Large intestine (tissue), 12 donors: Measurements from ENCODE around the gene BCL6. TPM values are rescaled to one million over a fixed set of nuclear protein-coding genes. Genes with fewer than 3 reads are reported as not detected.

Experiments
- DNase-seq, 2 donors: peaks; one replicate each; pipeline versions ENCODE4 v3.0.0 to v3.0.0-alpha.2; 2013
- H3K27ac ChIP-seq: one replicate; pipeline ENCODE4 v1.5.1; 2013; ENCODE audit warnings: low read length
- H3K27me3 ChIP-seq: 2 replicates; pipeline ENCODE4 v1.6.1; 2013; ENCODE audit warnings: low read length; ENCODE audit not compliant: control insufficient read depth, insufficient read depth
- H3K36me3 ChIP-seq: 2 replicates; pipeline ENCODE4 v1.6.1; 2013; ENCODE audit warnings: low read length; ENCODE audit not compliant: control insufficient read depth, insufficient read depth
- H3K4me1 ChIP-seq: one replicate; pipeline ENCODE4 v1.6.1; 2013; ENCODE audit warnings: low read length; ENCODE audit not compliant: control insufficient read depth, insufficient read depth
- H3K4me3 ChIP-seq: one replicate; pipeline ENCODE4 v1.5.1; 2013; ENCODE audit warnings: low read length
- H3K9me3 ChIP-seq: one replicate; pipeline ENCODE4 v1.6.1; 2013; ENCODE audit warnings: mild to moderate bottlenecking, low read depth, low read length, moderate library complexity; ENCODE audit not compliant: control insufficient read depth
- WGBS: methylation state at CpG from one replicate; pipeline ENCODE4 v1.1.5; 2013; ENCODE audit warnings: low lambda C conversion rate; ENCODE audit not compliant: insufficient coverage; 5-methylcytosine and 5-hydroxymethylcytosine counted together
- long read RNA-seq, 11 donors: transcript quantifications; one replicate each; lab custom pipeline, GENCODE V29; 2026
- polyA plus RNA-seq: library from polyadenylated mRNA; unstranded; fragments of 120-200 nt; gene quantifications from one replicate; pipeline ENCODE4 v1.2.1, GENCODE V29; 2013

BCL6 gene
- polyA plus RNA-seq: 7.4 TPM
- long read RNA-seq, donor 1: 0 reads
- long read RNA-seq, donor 2: 0 reads
- long read RNA-seq, donor 3: 0 reads
- long read RNA-seq, donor 4: 0 reads
- long read RNA-seq, donor 5: 0 reads
- long read RNA-seq, donor 6: 0 reads
- long read RNA-seq, donor 7: 0 reads
- long read RNA-seq, donor 8, partial matches to known transcripts: 0 of 1 reads
- long read RNA-seq, donor 8, other reads (novel, unspliced or antisense): 0 of 1 reads
- long read RNA-seq, donor 9: 0 reads
- long read RNA-seq, donor 10, partial matches to known transcripts: 0 of 1 reads
- long read RNA-seq, donor 10, other reads (novel, unspliced or antisense): 0 of 1 reads
- long read RNA-seq, donor 11, partial matches to known transcripts: 0 of 2 reads
- long read RNA-seq, donor 11, other reads (novel, unspliced or antisense): 0 of 2 reads

DNA sequence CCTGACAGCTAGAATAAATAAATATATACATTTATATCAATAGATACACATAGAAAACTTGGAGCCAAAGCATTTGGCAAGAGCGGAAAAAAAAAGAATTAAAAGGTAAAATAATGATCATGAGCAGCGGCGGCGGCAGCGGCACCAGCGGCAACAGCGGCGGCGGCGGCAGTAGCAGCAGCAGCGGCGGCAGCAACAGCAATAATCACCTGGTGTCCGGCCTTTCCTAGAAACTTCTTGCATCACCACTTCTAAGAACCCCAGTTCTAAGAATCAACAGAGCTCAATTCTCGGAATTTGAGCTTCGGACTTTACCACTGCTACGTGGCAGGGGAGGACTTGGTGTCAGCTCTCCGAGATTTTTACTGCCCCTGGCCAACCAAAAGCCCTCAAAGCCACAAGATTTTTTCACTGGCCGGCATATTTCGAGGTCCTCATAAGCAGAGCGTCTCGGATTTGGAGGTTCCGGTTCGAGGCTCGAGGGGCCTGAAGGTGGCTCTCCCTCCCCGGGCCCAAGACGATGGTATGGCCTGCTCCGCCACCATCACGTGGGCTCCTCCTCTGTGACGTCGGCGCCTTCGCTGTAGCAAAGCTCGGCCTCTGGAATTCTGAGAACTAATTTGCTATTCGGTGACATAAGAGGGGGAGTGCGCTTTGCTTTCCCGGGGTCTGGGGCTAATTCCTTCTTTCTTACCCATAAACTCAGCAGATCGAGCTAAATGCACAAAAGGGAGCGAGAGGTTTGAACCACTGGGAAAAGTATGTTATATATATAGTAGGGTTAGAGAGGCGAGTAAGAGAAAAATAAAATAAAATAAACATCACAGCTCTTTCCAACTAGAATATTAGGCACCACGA lies at the start of gene BCL6:
Gene BCL6, minus strand, starts transcription at position 268 of the 858 bp plus-strand sequence. CDS start 11,775 bp downstream, outside the sequence.
- WGBS: 0% methylated on average over 1 of the region's 40 CpGs
- DNase-seq: peak; percentile 96 to 98
- H3K4me3 ChIP-seq: peak within 1 kb of the TSS; percentile 66
- H3K9me3 ChIP-seq: no peaks in the 10 kb centered on the region
- H3K36me3 ChIP-seq: no peaks in the 10 kb centered on the region
- H3K27ac ChIP-seq: peak within 1 kb of the TSS; percentile 99
- no peaks in the 10 kb centered on the region for H3K27me3 ChIP-seq
- peaks cover 32% of the 10 kb centered on the region for H3K4me1 ChIP-seq

DNA sequence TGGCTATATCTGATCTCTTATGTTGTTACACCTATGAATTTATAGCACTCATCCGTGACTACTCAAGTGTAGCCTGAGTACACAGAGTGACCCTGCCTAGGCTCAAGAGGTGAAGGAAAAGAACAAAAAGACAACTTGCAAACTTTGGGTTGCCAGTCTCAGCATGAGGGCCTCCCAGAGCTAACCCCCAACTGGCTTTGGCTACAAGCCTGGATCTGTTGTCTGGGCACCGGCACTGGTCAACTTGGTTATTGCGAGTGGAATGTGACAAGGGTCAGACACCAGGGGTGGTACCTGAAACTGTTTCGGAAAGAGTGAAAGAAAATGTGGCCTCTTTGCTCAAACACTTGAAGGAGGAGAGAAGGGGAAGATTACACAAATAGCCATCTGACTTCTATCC lies 49.5 kb upstream of the BCL6 start:
- no peaks in the 10 kb centered on the region for H3K4me1 ChIP-seq
- no peaks in the 10 kb centered on the region for H3K9me3 ChIP-seq
- H3K27ac ChIP-seq: no peak overlapping the region
- DNase-seq: no peak
- no peaks in the 10 kb centered on the region for H3K27me3 ChIP-seq
- no CpG with 5 or more reads among the region's 4 CpGs for WGBS
- H3K4me3 ChIP-seq: no peak overlapping the region
- H3K36me3 ChIP-seq: no peaks in the 10 kb centered on the region

DNA sequence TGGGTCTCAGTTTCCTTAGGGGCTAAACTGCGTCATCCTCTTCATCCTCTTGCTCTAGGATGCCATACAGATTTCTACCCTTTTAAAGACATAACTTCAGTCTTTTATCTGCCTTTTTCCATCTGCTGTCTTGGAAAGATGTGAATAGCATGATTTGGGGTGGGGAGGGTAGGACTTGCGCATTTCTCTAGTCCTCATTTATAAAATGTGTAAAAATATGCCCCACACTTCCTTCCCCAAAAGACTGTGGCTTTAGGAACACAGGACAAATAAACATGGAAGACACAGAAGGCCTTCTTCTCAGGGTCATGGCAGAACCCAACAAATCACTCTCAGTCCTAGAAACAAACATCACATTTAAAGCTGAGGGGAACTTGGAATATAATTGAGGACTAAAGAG lies 48.4 kb upstream of the BCL6 start:
- H3K9me3 ChIP-seq: no peaks in the 10 kb centered on the region
- H3K36me3 ChIP-seq: no peaks in the 10 kb centered on the region
- H3K4me1 ChIP-seq: no peaks in the 10 kb centered on the region
- H3K27ac ChIP-seq: no peak overlapping the region
- no peak for DNase-seq
- no peaks in the 10 kb centered on the region for H3K27me3 ChIP-seq
- no CpG with 5 or more reads among the region's 2 CpGs for WGBS
- H3K4me3 ChIP-seq: no peak overlapping the region

GRCh38 chr3:187792521-187792920 lies 47.3 kb upstream of the BCL6 start:
- Histone ChIP-seq H3K27ac (no peak overlapping the region), H3K4me3 (no peak overlapping the region), H3K9me3 (no peaks in the 10 kb centered on the region), H3K4me1 (no peaks in the 10 kb centered on the region), H3K27me3 (no peaks in the 10 kb centered on the region), H3K36me3 (no peaks in the 10 kb centered on the region)
- no peak for DNase-seq
- 84% methylated on average over 3 of the region's 3 CpGs for WGBS

DNA sequence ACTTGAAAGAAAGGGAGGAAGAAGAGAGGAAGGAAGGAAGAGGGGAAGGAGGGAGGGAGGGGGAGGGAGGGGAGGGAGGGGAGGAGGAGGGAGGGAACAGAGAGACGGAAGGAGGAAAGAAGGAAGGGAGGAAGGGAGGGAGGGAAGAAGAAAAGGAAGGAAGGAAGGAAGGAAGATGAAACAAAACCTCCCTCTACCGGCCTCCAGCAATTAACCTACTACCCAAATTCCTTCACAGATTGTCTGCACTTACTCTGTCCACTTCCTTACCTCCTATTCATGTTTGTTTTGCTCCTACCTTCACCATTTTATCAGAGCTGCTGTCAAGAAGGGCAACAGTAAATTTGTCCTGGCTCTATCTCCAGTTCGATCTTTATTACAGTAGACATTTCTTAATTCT lies 44.6 kb upstream of the BCL6 start:
- no peaks in the 10 kb centered on the region for H3K36me3 ChIP-seq
- H3K27me3 ChIP-seq: no peaks in the 10 kb centered on the region
- H3K4me3 ChIP-seq: no peak overlapping the region
- H3K4me1 ChIP-seq: no peaks in the 10 kb centered on the region
- no peaks in the 10 kb centered on the region for H3K9me3 ChIP-seq
- H3K27ac ChIP-seq: no peak overlapping the region
- WGBS: 83% methylated on average over 1 of the region's 3 CpGs
- no peak for DNase-seq

DNA sequence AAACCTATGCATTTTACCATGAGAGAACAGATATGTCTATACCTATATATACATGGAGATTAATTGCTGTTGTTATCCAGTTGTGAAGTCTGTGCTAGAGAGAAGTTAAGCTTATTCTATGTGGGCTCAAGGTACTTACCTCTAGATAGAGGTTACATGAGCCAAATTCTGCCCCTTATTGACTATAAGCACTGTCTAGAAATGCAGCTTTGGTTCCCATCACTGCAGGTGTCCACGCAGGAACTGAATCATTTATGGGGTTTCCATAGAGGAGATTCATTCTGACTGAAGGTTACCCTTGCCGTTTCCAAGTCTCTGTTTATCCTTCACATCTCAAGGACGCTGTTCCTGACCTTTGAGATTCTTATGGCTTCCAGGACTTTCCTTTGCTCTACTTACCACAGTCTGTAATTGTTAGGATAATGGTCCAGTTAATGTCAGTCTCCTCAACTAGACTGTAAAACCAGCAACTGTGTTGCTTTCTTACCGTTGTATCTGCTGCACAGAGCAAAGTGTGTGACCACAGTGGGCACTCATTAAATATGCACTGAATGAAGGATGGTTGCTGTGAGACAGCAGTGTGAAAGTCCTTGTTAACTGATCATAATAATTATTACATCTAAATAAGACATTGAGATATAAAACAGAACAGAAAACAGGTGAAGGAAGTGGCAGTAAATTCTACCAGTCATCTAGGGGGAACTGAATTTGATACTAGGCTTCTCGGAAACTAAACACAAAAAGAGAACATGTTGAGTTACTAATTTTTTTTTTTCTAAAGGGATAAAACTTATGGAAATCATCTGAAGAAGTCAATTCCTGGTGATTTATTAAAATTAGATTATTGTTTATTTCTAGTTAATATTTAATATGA lies 44.0 kb upstream of the BCL6 start:
- Histone ChIP-seq H3K9me3 (no peaks in the 10 kb centered on the region), H3K4me3 (no peak overlapping the region), H3K36me3 (no peaks in the 10 kb centered on the region), H3K4me1 (no peaks in the 10 kb centered on the region), H3K27ac (no peak overlapping the region), H3K27me3 (no peaks in the 10 kb centered on the region)
- no peak for DNase-seq
- no CpG with 5 or more reads among the region's 5 CpGs for WGBS

- H3K9me3 ChIP-seq: no peaks in the 10 kb centered on the region
These were observed 37.8 kb upstream of the BCL6 start for GRCh38 chr3:187783098-187783497.

DNA sequence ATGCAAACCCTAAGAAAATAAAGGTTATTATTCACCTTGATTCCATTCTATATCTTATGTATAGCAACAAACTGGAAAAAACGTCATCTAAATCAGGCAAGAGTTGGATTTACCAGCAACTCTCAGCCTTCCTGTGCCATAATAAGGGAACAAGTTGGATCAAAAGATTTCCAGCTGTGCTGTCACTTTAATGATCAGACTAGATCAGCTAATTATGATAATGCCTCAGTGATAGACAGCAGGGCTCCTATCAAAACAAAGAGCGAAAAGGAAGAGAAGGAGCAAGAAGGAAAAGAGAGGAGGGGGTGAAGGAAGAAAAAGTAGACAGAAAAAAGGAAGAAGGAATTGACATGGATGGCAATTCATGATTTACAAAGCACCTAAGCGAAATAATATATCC lies 36.7 kb upstream of the BCL6 start:
- no peak overlapping the region for H3K27ac ChIP-seq
- WGBS: 88% methylated on average over 1 of the region's 3 CpGs
- no peaks in the 10 kb centered on the region for H3K4me1 ChIP-seq
- H3K9me3 ChIP-seq: no peaks in the 10 kb centered on the region
- DNase-seq: no peak
- H3K36me3 ChIP-seq: no peaks in the 10 kb centered on the region
- no peak overlapping the region for H3K4me3 ChIP-seq
- H3K27me3 ChIP-seq: no peaks in the 10 kb centered on the region

More at GRCh38 chr3:187783098-187783497, 37.8 kb upstream of the BCL6 start:
- H3K4me1 ChIP-seq: no peaks in the 10 kb centered on the region
- no peak overlapping the region for H3K27ac ChIP-seq
- H3K27me3 ChIP-seq: no peaks in the 10 kb centered on the region
- H3K36me3 ChIP-seq: no peaks in the 10 kb centered on the region
- H3K4me3 ChIP-seq: no peak overlapping the region
- no CpG with 5 or more reads among the region's 2 CpGs for WGBS
- DNase-seq: no peak

GRCh38 chr3:187781001-187781400 lies 35.7 kb upstream of the BCL6 start:
- Histone ChIP-seq H3K27ac (no peak overlapping the region), H3K4me1 (no peaks in the 10 kb centered on the region), H3K36me3 (no peaks in the 10 kb centered on the region), H3K9me3 (no peaks in the 10 kb centered on the region), H3K27me3 (no peaks in the 10 kb centered on the region), H3K4me3 (no peak overlapping the region)
- WGBS: no CpG with 5 or more reads among the region's 2 CpGs
- no peak for DNase-seq

GRCh38 chr3:187778726-187779125 lies 33.5 kb upstream of the BCL6 start:
- no peak for DNase-seq
- Histone ChIP-seq H3K36me3 (no peaks in the 10 kb centered on the region), H3K27me3 (no peaks in the 10 kb centered on the region), H3K9me3 (no peaks in the 10 kb centered on the region), H3K4me1 (no peaks in the 10 kb centered on the region), H3K4me3 (no peak overlapping the region), H3K27ac (no peak overlapping the region)
- WGBS: 100% methylated on average over 1 of the region's 2 CpGs
